Smooth muscle cell (in vitro differentiated cells): ENCODE results near the gene INPP5F. TPM values are rescaled to one million over a fixed set of nuclear protein-coding genes. Genes with fewer than 3 reads are reported as not detected.
A peak's percentile ranks its signal among the peaks of the same experiment; 100 is the strongest.

ENCODE experiments used
- DNase-seq: peaks from one replicate; lab custom pipeline; 2025; ENCODE audit not compliant: unreplicated experiment; lab: John Stamatoyannopoulos, UW
- H2AFZ ChIP-seq: fragments of 200-600 bp; sonication (generic); 2 replicates; pipeline ENCODE4 v1.6.0; 2016; ENCODE audit warnings: antibody characterized with exemption, low read depth, mild to moderate bottlenecking
- H3F3A ChIP-seq: fragments of 200-600 bp; sonication (generic); 2 replicates; pipeline ENCODE4 v1.6.0; 2017; ENCODE audit warnings: antibody characterized with exemption, low read depth
- H3K27ac ChIP-seq: fragments of 200-600 bp; sonication (generic); 2 replicates; pipeline ENCODE4 v1.5.1; 2016; ENCODE audit warnings: low read depth, mild to moderate bottlenecking
- H3K27me3 ChIP-seq: fragments of 200-600 bp; sonication (generic); 2 replicates; pipeline ENCODE4 v1.6.1; 2016; ENCODE audit warnings: low read depth, mild to moderate bottlenecking
- H3K36me3 ChIP-seq: fragments of 200-600 bp; sonication (generic); 2 replicates; pipeline ENCODE4 v1.5.1; 2016; ENCODE audit warnings: low read depth
- H3K4me1 ChIP-seq: fragments of 200-600 bp; sonication (generic); 2 replicates; pipeline ENCODE4 v1.5.1; 2016; ENCODE audit warnings: low read depth
- H3K4me2 ChIP-seq: fragments of 200-600 bp; sonication (generic); 2 replicates; pipeline ENCODE4 v1.6.0; 2016; ENCODE audit warnings: mild to moderate bottlenecking
- H3K4me3 ChIP-seq: fragments of 200-600 bp; sonication (generic); 2 replicates; pipeline ENCODE4 v1.5.1; 2016; ENCODE audit warnings: mild to moderate bottlenecking
- H3K79me2 ChIP-seq: fragments of 200-600 bp; sonication (generic); 2 replicates; pipeline ENCODE4 v1.6.0; 2016; ENCODE audit warnings: low read depth, mild to moderate bottlenecking
- H3K9ac ChIP-seq: fragments of 200-600 bp; sonication (generic); 2 replicates; pipeline ENCODE4 v1.6.0; 2016; ENCODE audit warnings: low read depth
- H3K9me3 ChIP-seq: fragments of 200-600 bp; sonication (generic); replicated peaks from 2 replicates; pipeline ENCODE4 v1.5.1; 2016; ENCODE audit warnings: low read depth
- H4K20me1 ChIP-seq: fragments of 200-600 bp; sonication (generic); 2 replicates; pipeline ENCODE4 v1.6.0; 2016; ENCODE audit warnings: low read depth
- CTCF ChIP-seq: fragments of 200-600 bp; sonication (generic); IDR thresholded peaks from 2 replicates; pipeline ENCODE4 v1.5.1; 2017; ENCODE audit warnings: borderline replicate concordance, mild to moderate bottlenecking, antibody characterized with exemption; ENCODE audit not compliant: insufficient read depth, poor library complexity, severe bottlenecking
- WGBS: methylation state at CpG from one replicate; pipeline ENCODE4 v1.1.7; 2016; ENCODE audit warnings: low lambda C conversion rate; 5-methylcytosine and 5-hydroxymethylcytosine counted together
- polyA plus RNA-seq: library from polyadenylated mRNA; unstranded; fragments of >200 nt; fragmentation: Nextera tagmentation; extraction: Ambion mirVana; gene quantifications from 2 replicates; pipeline ENCODE4 v1.2.1, GENCODE V29; 2016
- total RNA-seq: library from RNA; depleted of rRNA; stranded (reverse); fragments of >200 nt; gene quantifications from 2 replicates; pipeline ENCODE4 v1.2.3, GENCODE V29; 2014

INPP5F gene
- total and polyA plus RNA-seq, 2 experiments from 2014 or later = 15.9 to 106 TPM

GRCh38 chr10:119723161-119723560 lies 2.7 kb upstream of the INPP5F start:
- Histone ChIP-seq H3F3A (peaks cover 9% of the 10 kb centered on the region), H3K27ac (no peak overlapping the region), H3K4me2 (no peak overlapping the region), H4K20me1 (no peaks in the 10 kb centered on the region), H3K27me3 (no peaks in the 10 kb centered on the region), H3K4me1 (peaks cover 25% of the 10 kb centered on the region), H3K4me3 (no peak overlapping the region), H3K79me2 (peaks cover 6% of the 10 kb centered on the region), H3K9ac (no peak overlapping the region), H3K9me3 (no peaks in the 10 kb centered on the region), H3K36me3 (no peaks in the 10 kb centered on the region), H2AFZ (no peak overlapping the region)
- no peak for TF ChIP-seq CTCF
- DNase-seq = no peak
- 98% methylated on average over 2 of the region's 2 CpGs for WGBS

DNA sequence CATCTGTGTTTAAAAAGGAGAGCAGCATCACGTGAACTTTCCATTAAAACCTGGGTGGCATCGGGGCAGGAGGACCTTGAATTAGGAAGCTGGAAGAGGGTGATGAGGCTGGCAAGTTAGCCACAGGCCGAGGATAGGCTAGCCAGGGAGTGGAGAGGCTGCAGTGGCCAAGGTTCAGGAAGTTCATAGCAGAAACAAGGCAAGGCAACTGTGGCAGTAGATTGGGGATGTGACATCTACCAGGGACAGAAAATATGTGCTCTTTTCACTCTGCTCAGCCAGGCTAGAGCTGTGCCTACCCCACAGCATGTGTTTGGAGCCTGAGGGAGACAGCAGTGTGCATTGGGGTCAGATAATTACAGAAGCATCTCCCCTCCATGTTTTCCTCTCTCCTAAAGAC lies 2.2 kb upstream of the INPP5F start:
- H4K20me1 ChIP-seq = no peaks in the 10 kb centered on the region
- peaks cover 25% of the 10 kb centered on the region for H3K4me1 ChIP-seq
- no peak overlapping the region for H3K4me2 ChIP-seq
- H2AFZ ChIP-seq = no peak overlapping the region
- H3K4me3 ChIP-seq = no peak overlapping the region
- no peaks in the 10 kb centered on the region for H3K27me3 ChIP-seq
- no peak overlapping the region for H3K27ac ChIP-seq
- no peak for TF ChIP-seq CTCF
- H3K9ac ChIP-seq = no peak overlapping the region
- no peaks in the 10 kb centered on the region for H3K9me3 ChIP-seq
- H3K79me2 ChIP-seq = peaks cover 6% of the 10 kb centered on the region
- DNase-seq = no peak
- 90% methylated on average over 3 of the region's 3 CpGs for WGBS
- peaks cover 10% of the 10 kb centered on the region for H3F3A ChIP-seq
- no peaks in the 10 kb centered on the region for H3K36me3 ChIP-seq

- Histone ChIP-seq H3F3A (peaks cover 10% of the 10 kb centered on the region), H3K4me1 (peaks cover 25% of the 10 kb centered on the region), H3K9ac (peak overlapping the region; percentile 86), H3K27me3 (no peaks in the 10 kb centered on the region), H2AFZ (peak overlapping the region; percentile 95), H3K27ac (peak overlapping the region; percentile 76), H3K36me3 (no peaks in the 10 kb centered on the region), H3K9me3 (no peaks in the 10 kb centered on the region), H3K4me3 (peak overlapping the region; percentile 98), H4K20me1 (no peaks in the 10 kb centered on the region), H3K79me2 (peaks cover 6% of the 10 kb centered on the region), H3K4me2 (peak overlapping the region; percentile 91)
- 42% methylated on average over 21 of the region's 21 CpGs for WGBS
- TF ChIP-seq CTCF = no peak
- no peak for DNase-seq
These were observed 995 bp upstream of the INPP5F start for GRCh38 chr10:119724593-119725516.
